CD14-positive monocyte (primary cell): ENCODE data around the gene SMARCA5. TPM values are rescaled to one million over a fixed set of nuclear protein-coding genes. Genes with fewer than 3 reads are reported as not detected.

Experiments
- DNase-seq, 3 donors: peaks; one replicate each; pipeline ENCODE4 v3.0.0-alpha.2; 2011 to 2022
- H2AFZ ChIP-seq: 2 replicates; pipeline ENCODE4 v1.6.0; 2012; ENCODE audit warnings: mild to moderate bottlenecking, low read depth, low read length, inconsistent platforms; ENCODE audit not compliant: insufficient read depth, poor library complexity, severe bottlenecking
- H3K27ac ChIP-seq, 2 donors: 1 replicate in 1 of 2; 2 replicates in 1 of 2; pipeline ENCODE4 v1.5.1; 2012 to 2013; ENCODE audit warnings: low read length in 2 of 2, control low read depth in 1 of 2, inconsistent platforms in 1 of 2, low read depth in 1 of 2, mild to moderate bottlenecking in 1 of 2
- H3K27me3 ChIP-seq, 2 donors: one replicate each; pipeline versions ENCODE4 v1.6.0 to v1.6.1; 2011 to 2013; ENCODE audit warnings: low read length in 2 of 2; ENCODE audit not compliant: control insufficient read depth in 2 of 2, insufficient read depth in 2 of 2
- H3K36me3 ChIP-seq, 2 donors: replicated peaks in 1 of 2; 1 replicate in 1 of 2; 2 replicates in 1 of 2; pipeline versions ENCODE4 v1.5.1 to v1.6.1; 2012 to 2013; ENCODE audit warnings: low read length in 2 of 2, control low read depth in 1 of 2, inconsistent platforms in 1 of 2, mild to moderate bottlenecking in 1 of 2; ENCODE audit not compliant: insufficient read depth in 2 of 2, control insufficient read depth in 1 of 2
- H3K4me1 ChIP-seq, 2 donors: 1 replicate in 1 of 2; 2 replicates in 1 of 2; pipeline versions ENCODE4 v1.5.1 to v1.6.1; 2012 to 2013; ENCODE audit warnings: low read length in 2 of 2, control low read depth in 1 of 2, inconsistent platforms in 1 of 2, mild to moderate bottlenecking in 1 of 2, moderate library complexity in 1 of 2; ENCODE audit not compliant: insufficient read depth in 2 of 2, control insufficient read depth in 1 of 2
- H3K4me2 ChIP-seq: replicated peaks from 2 replicates; pipeline ENCODE3; 2012; ENCODE audit warnings: low read length, moderate library complexity, mild to moderate bottlenecking; ENCODE audit not compliant: poor library complexity, severe bottlenecking; ENCODE audit errors: extremely low read depth
- H3K4me3 ChIP-seq, 3 experiments: fragments of 200-600 bp in 1 of 3; sonication (generic) in 1 of 3; replicated peaks in 1 of 3; 1 replicate in 2 of 3; 2 replicates in 1 of 3; pipeline ENCODE4 v1.5.1; 2011 to 2013; ENCODE audit warnings: low read length in 3 of 3, mild to moderate bottlenecking in 3 of 3, control low read depth in 2 of 3, low read depth in 2 of 3, inconsistent platforms in 1 of 3, moderate library complexity in 1 of 3
- H3K79me2 ChIP-seq: 2 replicates; pipeline ENCODE4 v1.6.0; 2012; ENCODE audit warnings: mild to moderate bottlenecking, control low read depth, inconsistent platforms, low read length, moderate library complexity; ENCODE audit not compliant: insufficient read depth
- H3K9ac ChIP-seq: 2 replicates; pipeline ENCODE4 v1.6.0; 2017; ENCODE audit warnings: low read length, mild to moderate bottlenecking; ENCODE audit not compliant: insufficient read depth, poor library complexity, severe bottlenecking
- H3K9me3 ChIP-seq, 2 donors: replicated peaks in 1 of 2; 1 replicate in 1 of 2; 2 replicates in 1 of 2; pipeline versions ENCODE4 v1.5.1 to v1.6.1; 2012 to 2013; ENCODE audit warnings: low read length in 2 of 2, control low read depth in 1 of 2; ENCODE audit not compliant: control insufficient read depth in 1 of 2, insufficient read depth in 1 of 2
- H4K20me1 ChIP-seq: 2 replicates; pipeline ENCODE4 v1.6.0; 2012; ENCODE audit warnings: mild to moderate bottlenecking, low read length, control low read depth, moderate library complexity; ENCODE audit not compliant: insufficient read depth
- H3K27ac Mint-ChIP-seq, 7 donors: one replicate each; pipeline ENCODE4 v1.8.0; 2020; ENCODE audit warnings: mild to moderate bottlenecking in 7 of 7, mixed read lengths in 7 of 7, moderate library complexity in 6 of 7, inconsistent platforms in 2 of 7
- H3K27me3 Mint-ChIP-seq, 3 donors: one replicate each; pipeline ENCODE4 v1.8.0; 2021 to 2022; ENCODE audit warnings: low read depth in 3 of 3, mild to moderate bottlenecking in 3 of 3, mixed read lengths in 3 of 3, moderate library complexity in 3 of 3, inconsistent platforms in 1 of 3
- H3K36me3 Mint-ChIP-seq, 2 donors: one replicate each; pipeline ENCODE4 v1.8.0; 2020; ENCODE audit warnings: mixed read lengths in 2 of 2, inconsistent platforms in 1 of 2, mild to moderate bottlenecking in 1 of 2
- H3K4me1 Mint-ChIP-seq: one replicate; pipeline ENCODE4 v1.8.0; 2020; ENCODE audit warnings: mild to moderate bottlenecking, mixed read lengths
- H3K4me3 Mint-ChIP-seq, 2 donors: one replicate each; pipeline ENCODE4 v1.8.0; 2020; ENCODE audit warnings: mild to moderate bottlenecking in 2 of 2, mixed read lengths in 2 of 2, moderate library complexity in 1 of 2
- H3K9me3 Mint-ChIP-seq, 7 donors: one replicate each; pipeline ENCODE4 v1.8.0; 2020 to 2022; ENCODE audit warnings: mixed read lengths in 7 of 7, mild to moderate bottlenecking in 6 of 7, moderate library complexity in 6 of 7, inconsistent platforms in 2 of 7
- CTCF ChIP-seq: fragments of 200-600 bp; IDR thresholded peaks from one replicate; pipeline ENCODE4 v1.8.0; 2022; ENCODE audit warnings: antibody characterized with exemption, mild to moderate bottlenecking
- WGBS: methylation state at CpG from one replicate; pipeline ENCODE4 v1.1.5; 2013; ENCODE audit warnings: missing lambda C conversion rate; ENCODE audit not compliant: insufficient coverage; 5-methylcytosine and 5-hydroxymethylcytosine counted together
- intact Hi-C, 2 donors: fragments of 100-400 bp; cut with micrococcal nuclease; formaldehyde crosslinking; loops; one replicate each; pipeline versions ENCODE4 v1.15.0 to v1.15.1; 2023
- polyA plus RNA-seq, 3 donors: library from polyadenylated mRNA; depleted of rRNA in 1 of 3; unstranded in 2 of 3; stranded (reverse) in 1 of 3; fragments of 300-500 nt in 2 of 3; fragments of >200 nt in 1 of 3; fragmentation: Illumina TruSeq in 2 of 3; gene quantifications; 1 replicate in 2 of 3; 2 replicates in 1 of 3; pipeline ENCODE4 v1.2.3, GENCODE V29; 2012 to 2021

SMARCA5 gene
- polyA plus RNA-seq, 3 donors, result 5.6 to 19.4 (median 12.6) TPM

GRCh38 chr4:143488687-143489086 lies 24.8 kb upstream of the SMARCA5 start:
- Histone ChIP-seq H3K4me2 (no peak overlapping the region), H3K27me3 (no peaks in the 10 kb centered on the region), H3K27ac (no peak overlapping the region), H3K79me2 (no peaks in the 10 kb centered on the region), H3K4me1 (no peaks in the 10 kb centered on the region), H3K9me3 (no peaks in the 10 kb centered on the region), H3K36me3 (no peaks in the 10 kb centered on the region), H3K4me3 (no peak overlapping the region), H2AFZ (no peak overlapping the region), H3K9ac (no peak overlapping the region), H4K20me1 (no peaks in the 10 kb centered on the region)
- 93% methylated on average over 3 of the region's 3 CpGs for WGBS
- Mint-ChIP-seq H3K9me3 (peaks cover 0 to 4% (median 1%) of the 10 kb centered on the region in 7 donors), H3K27me3 (peaks cover 0 to 7% (median 3%) of the 10 kb centered on the region in 3 donors), H3K27ac (no peak overlapping the region), H3K36me3 (no peaks in the 10 kb centered on the region), H3K4me3 (no peak overlapping the region), H3K4me1 (no peaks in the 10 kb centered on the region)
- intact Hi-C loops, result no loop called here
- DNase-seq, result no peak
- no peak for TF ChIP-seq CTCF

GRCh38 chr4:143489106-143489505 lies 24.4 kb upstream of the SMARCA5 start:
- intact Hi-C loops, result no loop called here
- TF ChIP-seq CTCF, result no peak

More at GRCh38 chr4:143489106-143489505, 24.4 kb upstream of the SMARCA5 start:
- Mint-ChIP-seq H3K4me3 (no peak overlapping the region), H3K27ac (no peak overlapping the region), H3K27me3 (peaks cover 0 to 7% (median 3%) of the 10 kb centered on the region in 3 donors), H3K36me3 (no peaks in the 10 kb centered on the region), H3K9me3 (peaks cover 0 to 4% (median 3%) of the 10 kb centered on the region in 7 donors), H3K4me1 (no peaks in the 10 kb centered on the region)
- H3K4me3 ChIP-seq, result no peak overlapping the region
- H4K20me1 ChIP-seq, result no peaks in the 10 kb centered on the region
- H3K36me3 ChIP-seq, result no peaks in the 10 kb centered on the region
- H3K79me2 ChIP-seq, result no peaks in the 10 kb centered on the region
- H3K27me3 ChIP-seq, result no peaks in the 10 kb centered on the region
- no peaks in the 10 kb centered on the region for H3K9me3 ChIP-seq
- H3K27ac ChIP-seq, result no peak overlapping the region
- no peak overlapping the region for H2AFZ ChIP-seq
- H3K9ac ChIP-seq, result no peak overlapping the region
- no peak overlapping the region for H3K4me2 ChIP-seq
- no peaks in the 10 kb centered on the region for H3K4me1 ChIP-seq
- 95% methylated on average over 2 of the region's 2 CpGs for WGBS
- DNase-seq, result no peak
